ENCODE results near the gene NBAS. TPM values are rescaled to one million over a fixed set of nuclear protein-coding genes. Genes with fewer than 3 reads are reported as not detected.

Gene NBAS
- total RNA-seq, 1 experiment from 2014 or later: 36.3 TPM

DNA sequence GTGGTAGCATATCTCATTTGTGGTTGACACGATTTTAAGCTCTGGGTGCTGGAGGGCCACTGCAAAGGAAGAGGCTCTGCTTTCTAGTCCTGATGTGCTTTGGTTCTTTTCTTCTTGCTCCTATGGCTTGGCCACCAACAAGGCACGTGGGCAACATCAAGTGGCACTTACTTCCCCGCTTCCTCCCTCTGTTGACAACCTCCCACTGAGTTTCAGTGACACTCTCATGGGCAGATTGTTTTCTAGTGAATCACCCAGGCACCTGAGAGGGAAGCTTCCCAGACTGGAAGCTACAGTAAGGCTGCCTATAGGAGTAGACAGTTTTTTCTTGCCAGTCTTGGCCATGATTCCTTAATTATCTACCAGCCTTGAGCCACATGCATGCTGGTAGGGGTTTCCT lies 89.0 kb downstream of the NBAS start:
- BruUV-seq (replicated peaks): no TSS peak
- Histone ChIP-seq H3K27ac (ENCODE audit: low read length) (no peak overlapping the region), H3K4me1 (ENCODE audit: control insufficient read depth, insufficient read depth, low read length) (no peaks in the 10 kb centered on the region), H3K4me3 (ENCODE audit: low read depth in 2 of 2, low read length in 2 of 2) (no peak overlapping the region), H3K36me3 (ENCODE audit: control insufficient read depth, insufficient read depth, low read length) (peaks cover 10% of the 10 kb centered on the region; the same call in 1 of the 2 replicates), H3K9me3 (ENCODE audit: control insufficient read depth, insufficient read depth, low read depth, low read length) (no peaks in the 10 kb centered on the region), H3K27me3 (ENCODE audit: control insufficient read depth, insufficient read depth, low read length) (no peaks in the 10 kb centered on the region)
- POLR2A ChIA-PET: no interaction called here
- no peak for ATAC-seq
- in situ Hi-C loops (cut with HindIII; ENCODE audit: low pct_unique_long_range_greater_than_20kb, low sequenced_read_pairs) (no loop called here), intact Hi-C loops (cut with micrococcal nuclease; ENCODE audit: unreplicated experiment) (no loop called here)
- TF ChIP-seq, protein P1, sequence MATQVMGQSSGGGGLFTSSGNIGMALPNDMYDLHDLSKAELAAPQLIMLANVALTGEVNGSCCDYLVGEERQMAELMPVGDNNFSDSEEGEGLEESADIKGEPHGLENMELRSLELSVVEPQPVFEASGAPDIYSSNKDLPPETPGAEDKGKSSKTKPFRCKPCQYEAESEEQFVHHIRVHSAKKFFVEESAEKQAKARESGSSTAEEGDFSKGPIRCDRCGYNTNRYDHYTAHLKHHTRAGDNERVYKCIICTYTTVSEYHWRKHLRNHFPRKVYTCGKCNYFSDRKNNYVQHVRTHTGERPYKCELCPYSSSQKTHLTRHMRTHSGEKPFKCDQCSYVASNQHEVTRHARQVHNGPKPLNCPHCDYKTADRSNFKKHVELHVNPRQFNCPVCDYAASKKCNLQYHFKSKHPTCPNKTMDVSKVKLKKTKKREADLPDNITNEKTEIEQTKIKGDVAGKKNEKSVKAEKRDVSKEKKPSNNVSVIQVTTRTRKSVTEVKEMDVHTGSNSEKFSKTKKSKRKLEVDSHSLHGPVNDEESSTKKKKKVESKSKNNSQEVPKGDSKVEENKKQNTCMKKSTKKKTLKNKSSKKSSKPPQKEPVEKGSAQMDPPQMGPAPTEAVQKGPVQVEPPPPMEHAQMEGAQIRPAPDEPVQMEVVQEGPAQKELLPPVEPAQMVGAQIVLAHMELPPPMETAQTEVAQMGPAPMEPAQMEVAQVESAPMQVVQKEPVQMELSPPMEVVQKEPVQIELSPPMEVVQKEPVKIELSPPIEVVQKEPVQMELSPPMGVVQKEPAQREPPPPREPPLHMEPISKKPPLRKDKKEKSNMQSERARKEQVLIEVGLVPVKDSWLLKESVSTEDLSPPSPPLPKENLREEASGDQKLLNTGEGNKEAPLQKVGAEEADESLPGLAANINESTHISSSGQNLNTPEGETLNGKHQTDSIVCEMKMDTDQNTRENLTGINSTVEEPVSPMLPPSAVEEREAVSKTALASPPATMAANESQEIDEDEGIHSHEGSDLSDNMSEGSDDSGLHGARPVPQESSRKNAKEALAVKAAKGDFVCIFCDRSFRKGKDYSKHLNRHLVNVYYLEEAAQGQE (IDR thresholded peaks at IDR 0.05; ENCODE audit: insufficient read depth in 1 of 2, low read depth in 2 of 2, low read length in 1 of 2): no peak
- no peak for TF ChIP-seq SIN3A (IDR thresholded peaks at IDR 0.05; ENCODE audit: borderline replicate concordance, insufficient read depth, low read depth, low read length)
- no peak for TF ChIP-seq POLR2AphosphoS5 (IDR thresholded peaks at IDR 0.05; ENCODE audit: low read depth, low read length)
- TF ChIP-seq TCF7L2 (IDR thresholded peaks at IDR 0.05; ENCODE audit: low read depth, low read length): no peak
- TF ChIP-seq, protein P2, sequence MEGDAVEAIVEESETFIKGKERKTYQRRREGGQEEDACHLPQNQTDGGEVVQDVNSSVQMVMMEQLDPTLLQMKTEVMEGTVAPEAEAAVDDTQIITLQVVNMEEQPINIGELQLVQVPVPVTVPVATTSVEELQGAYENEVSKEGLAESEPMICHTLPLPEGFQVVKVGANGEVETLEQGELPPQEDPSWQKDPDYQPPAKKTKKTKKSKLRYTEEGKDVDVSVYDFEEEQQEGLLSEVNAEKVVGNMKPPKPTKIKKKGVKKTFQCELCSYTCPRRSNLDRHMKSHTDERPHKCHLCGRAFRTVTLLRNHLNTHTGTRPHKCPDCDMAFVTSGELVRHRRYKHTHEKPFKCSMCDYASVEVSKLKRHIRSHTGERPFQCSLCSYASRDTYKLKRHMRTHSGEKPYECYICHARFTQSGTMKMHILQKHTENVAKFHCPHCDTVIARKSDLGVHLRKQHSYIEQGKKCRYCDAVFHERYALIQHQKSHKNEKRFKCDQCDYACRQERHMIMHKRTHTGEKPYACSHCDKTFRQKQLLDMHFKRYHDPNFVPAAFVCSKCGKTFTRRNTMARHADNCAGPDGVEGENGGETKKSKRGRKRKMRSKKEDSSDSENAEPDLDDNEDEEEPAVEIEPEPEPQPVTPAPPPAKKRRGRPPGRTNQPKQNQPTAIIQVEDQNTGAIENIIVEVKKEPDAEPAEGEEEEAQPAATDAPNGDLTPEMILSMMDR (IDR thresholded peaks at IDR 0.05): no peak
- CTCF ChIA-PET: no interaction called here
- peak; percentile 7 for DNase-seq (ENCODE audit: low read depth, low spot score)

DNA sequence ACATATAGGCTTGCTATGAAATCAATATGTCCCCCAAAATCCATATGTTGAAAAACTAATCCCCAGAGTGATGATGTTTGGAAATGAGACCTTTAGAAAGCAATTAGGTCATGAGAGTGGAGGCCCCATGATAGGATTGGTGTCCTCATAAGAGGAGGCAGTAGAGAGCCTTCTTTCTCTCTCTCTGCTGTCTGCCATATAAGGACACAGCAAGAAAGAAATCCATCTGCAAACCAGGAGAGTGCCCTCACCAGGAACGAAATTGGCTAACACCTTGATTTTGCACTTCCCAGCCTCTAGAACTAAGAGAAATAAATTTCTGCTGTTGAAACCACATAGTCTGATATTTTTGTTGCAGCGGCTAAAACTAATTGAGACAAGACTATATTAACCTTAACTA lies 89.5 kb downstream of the NBAS start:
- intact Hi-C loops (cut with micrococcal nuclease; ENCODE audit: unreplicated experiment): no loop called here
- ATAC-seq: no peak
- Histone ChIP-seq H3K4me1 (ENCODE audit: control insufficient read depth, insufficient read depth, low read length) (no peaks in the 10 kb centered on the region), H3K27me3 (ENCODE audit: control insufficient read depth, insufficient read depth, low read length) (no peaks in the 10 kb centered on the region), H3K9me3 (ENCODE audit: control insufficient read depth, insufficient read depth, low read depth, low read length) (no peaks in the 10 kb centered on the region), H3K4me3 (ENCODE audit: low read depth in 2 of 2, low read length in 2 of 2) (no peak overlapping the region), H3K36me3 (ENCODE audit: control insufficient read depth, insufficient read depth, low read length) (peaks cover 10% of the 10 kb centered on the region; the same call in 1 of the 2 replicates), H3K27ac (ENCODE audit: low read length) (no peak overlapping the region)
- no peak for DNase-seq (ENCODE audit: low read depth, low spot score)
- BruUV-seq (replicated peaks): no TSS peak
- ChIA-PET POLR2A (no interaction called here), CTCF (no interaction called here)
- in situ Hi-C loops (cut with HindIII; ENCODE audit: low pct_unique_long_range_greater_than_20kb, low sequenced_read_pairs): no loop called here
- TF ChIP-seq, protein P2 (IDR thresholded peaks at IDR 0.05): no peak; the same call in 1 of the 2 replicates
- TF ChIP-seq SIN3A (IDR thresholded peaks at IDR 0.05; ENCODE audit: borderline replicate concordance, insufficient read depth, low read depth, low read length) (no peak), TCF7L2 (IDR thresholded peaks at IDR 0.05; ENCODE audit: low read depth, low read length) (no peak), POLR2AphosphoS5 (IDR thresholded peaks at IDR 0.05; ENCODE audit: low read depth, low read length) (no peak)
- TF ChIP-seq, protein P1 (IDR thresholded peaks at IDR 0.05; ENCODE audit: insufficient read depth in 1 of 2, low read depth in 2 of 2, low read length in 1 of 2): no peak

Data from Panc1 (cell line).